GM21619 (cell line): ENCODE measurements around the gene MALAT1.
"Not testable (repeated sequence)": the region's sequence is repeated elsewhere in the genome, so short reads cannot be mapped to it uniquely, and the experiment has no call there.

Source experiments
- ATAC-seq: cut with Tn5 transposase; IDR thresholded peaks from one replicate; pipeline ENCODE4 v1.9.1; 2021; ENCODE audit not compliant: unreplicated experiment

MALAT1 gene

DNA sequence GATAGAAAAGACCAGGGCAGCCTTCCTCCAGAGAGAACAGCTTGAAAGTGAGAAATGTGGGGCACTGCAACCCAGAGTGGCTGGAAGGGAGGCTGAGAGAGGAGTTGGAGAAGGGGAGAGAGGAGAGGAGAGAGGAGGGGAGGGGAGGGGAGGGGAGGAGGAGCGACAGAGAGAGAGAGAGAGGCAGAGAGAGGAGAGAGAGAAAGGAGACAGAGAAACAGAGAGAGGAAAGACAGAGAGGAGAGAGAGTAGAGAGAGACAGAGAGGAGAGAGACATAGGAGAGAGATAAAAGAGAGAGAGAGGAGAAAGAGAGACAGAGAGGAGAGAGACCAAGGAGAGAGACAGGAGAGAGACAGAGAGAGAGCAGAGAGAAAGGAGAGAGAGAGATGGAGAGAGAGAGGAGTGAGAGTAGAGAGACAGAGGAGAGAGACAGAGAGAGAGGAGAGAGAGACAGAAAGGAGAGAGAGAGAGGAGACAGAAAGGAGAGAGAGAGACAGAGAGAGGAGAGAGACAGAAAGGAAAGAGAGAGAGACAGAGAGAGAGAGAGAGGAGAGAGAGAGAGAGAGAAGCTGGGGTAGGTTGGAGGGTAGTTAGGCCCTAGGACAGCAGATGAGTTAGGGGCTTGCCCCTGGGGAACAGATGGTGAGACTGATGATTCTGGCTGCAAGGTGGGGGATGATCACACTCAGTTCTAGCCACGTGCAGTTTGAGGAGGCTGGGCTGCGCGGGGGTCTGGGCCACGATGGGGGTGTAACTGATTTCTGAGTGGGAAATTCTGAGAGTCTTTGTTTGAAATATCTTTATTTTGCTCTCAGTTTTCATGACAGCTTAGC lies 17.5 kb downstream of the MALAT1 start:
- no peak for ATAC-seq

DNA sequence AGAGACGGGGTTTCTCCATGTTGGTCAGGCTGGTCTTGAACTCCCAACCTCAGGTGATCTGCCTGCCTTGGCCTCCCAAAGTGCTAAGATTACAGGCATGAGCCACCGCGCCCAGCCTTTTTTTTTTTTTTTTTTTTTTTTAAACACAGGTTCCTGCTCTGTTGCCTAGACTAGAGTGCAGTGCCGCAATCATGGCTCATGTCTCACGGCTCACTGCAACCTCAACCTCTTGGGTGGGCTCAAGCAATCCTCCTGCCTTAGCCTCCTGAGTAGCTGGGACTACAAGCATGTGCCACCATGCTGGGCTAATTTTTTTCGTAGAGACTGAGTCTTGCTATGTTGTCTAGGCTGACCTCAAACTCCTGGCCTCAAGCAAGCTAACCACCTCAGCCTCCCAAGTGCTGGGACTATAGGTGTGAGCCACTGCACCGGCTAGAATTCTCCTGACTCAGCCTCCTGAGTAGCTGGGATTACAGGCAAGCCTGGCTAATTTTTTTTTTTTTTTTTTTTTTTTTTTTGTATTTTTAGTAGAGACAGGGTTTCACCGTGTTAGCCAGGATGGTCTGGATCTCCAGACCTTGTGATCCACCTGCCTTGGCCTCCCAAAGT lies 20.2 kb downstream of the MALAT1 start:
- not testable (repeated sequence) for ATAC-seq

- ATAC-seq: not testable (repeated sequence)
Measured at GRCh38 chr11:65521777-65522521, 23.1 kb downstream of the MALAT1 start.

DNA sequence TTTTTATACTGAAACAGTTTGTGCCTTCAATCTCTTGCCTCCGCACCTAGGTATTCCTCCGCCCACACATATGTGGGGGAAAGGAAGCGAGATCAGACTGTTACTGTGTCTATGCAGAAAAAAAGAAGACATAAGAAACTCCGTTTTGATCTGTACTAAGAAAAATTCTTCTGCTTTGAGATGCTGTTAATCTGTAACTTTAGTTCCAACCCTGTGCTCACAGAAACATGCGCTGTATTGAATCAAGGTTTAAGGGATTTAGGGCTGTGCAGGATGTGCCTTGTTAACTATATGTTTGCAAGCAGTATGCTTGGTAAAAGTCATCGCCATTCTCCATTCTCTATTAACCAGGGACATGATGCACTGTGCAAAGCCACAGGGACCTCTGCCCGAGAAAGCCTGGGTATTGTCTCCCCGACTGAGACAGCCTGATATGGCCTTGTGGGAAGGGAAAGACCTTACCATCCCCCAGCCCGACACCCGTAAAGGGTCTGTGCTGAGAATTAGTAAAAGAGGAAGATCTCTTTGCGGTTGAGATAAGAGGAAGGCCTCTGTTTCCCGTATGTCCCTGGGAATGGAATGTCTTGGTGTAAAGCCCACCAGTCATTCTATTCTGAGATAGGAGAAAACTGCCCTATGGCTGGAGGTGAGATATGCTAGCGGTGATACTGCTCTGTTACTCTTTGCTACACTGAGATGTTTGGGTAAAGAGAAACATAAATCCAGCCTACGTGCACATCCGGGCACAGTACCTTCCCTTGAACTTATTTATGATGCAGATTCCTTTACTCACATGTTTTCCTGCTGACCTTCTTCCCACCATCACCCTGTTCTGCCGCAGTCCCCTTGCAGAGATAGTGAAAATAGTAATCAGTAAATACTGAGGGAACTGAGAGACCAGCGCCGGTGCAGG lies 24.1 kb downstream of the MALAT1 start:
- ATAC-seq: not testable (repeated sequence)

- not testable (repeated sequence) for ATAC-seq
Measured at GRCh38 chr11:65523631-65523968, 24.8 kb downstream of the MALAT1 start.

DNA sequence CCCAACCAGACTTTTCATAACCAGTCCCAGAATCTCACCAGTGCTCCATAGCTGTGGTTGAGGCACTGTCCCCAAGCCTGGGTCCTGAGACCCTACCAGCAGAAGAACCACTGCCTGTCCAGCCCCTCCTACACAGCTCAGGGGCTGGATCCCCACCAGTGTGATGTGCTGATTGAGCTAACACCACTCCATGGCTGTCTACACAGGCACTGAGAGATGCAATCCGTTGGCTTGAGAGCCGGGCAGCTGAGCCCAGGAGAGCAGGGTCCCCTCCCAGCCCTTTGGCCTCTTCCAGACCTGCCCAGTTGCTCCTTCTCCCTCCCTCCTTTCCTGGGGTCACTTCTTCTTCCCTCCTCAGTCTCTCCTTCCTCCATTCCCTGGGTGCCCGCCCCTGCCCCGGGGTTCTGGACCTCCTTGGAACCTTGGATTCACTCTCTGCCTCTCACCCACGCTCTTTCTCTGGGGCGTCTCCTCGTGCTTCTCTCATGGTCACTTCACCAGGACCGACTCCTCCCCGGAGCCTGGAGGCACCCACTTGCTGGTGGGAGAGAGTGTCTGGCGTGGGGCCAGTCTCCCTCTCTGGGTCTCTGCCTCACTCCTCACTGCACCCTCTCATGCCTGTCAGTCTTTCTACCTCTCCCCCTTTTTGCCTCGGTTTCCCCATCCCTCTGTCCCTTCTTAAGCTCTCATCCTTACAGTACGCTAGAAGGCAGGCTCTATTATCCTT lies 25.3 kb downstream of the MALAT1 start:
- no peak for ATAC-seq

DNA sequence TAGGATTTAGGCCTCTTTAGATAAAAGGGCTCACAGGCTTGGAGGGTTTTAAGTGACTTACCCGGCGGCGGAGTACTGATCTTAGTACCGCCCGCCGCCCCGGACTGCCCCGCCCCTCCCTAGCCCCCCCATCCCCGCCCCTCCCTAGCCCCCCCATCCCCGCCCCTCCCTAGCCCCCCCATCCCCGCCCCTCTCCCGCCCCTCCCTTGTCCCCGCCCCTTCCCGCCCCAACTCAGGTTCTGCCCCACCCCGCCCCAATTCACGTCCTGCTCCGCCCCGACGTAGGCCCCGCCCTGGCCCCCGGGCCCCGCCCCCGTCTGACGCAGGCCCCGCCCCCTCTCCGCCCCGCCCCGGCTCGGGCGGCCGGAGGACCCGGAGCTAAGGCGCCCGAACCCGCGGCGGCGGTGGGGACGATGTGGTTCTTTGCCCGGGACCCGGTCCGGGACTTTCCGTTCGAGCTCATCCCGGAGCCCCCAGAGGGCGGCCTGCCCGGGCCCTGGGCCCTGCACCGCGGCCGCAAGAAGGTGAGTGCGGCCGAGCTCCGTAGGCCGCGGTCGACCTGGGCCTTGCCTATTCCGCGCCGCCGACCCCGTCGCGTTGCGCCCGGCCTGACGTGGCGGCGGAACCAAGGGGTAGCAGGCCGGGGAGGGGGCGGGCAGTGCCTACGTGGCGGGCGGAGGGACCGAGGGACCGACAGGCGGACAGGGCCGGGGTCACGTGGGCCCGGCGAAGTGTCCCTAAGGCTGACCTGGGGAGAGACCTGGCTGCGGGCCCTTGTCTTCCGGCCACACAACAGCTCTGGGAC lies 26.1 kb downstream of the MALAT1 start, which contains the start of gene SCYL1:
Gene SCYL1 (plus strand): TSS at position 343 of the 805 bp plus-strand sequence. CDS start 71 bp downstream, at position 414.
- peak; percentile 60 for ATAC-seq

GRCh38 chr11:65525546-65526480 lies 27.0 kb downstream of the MALAT1 start:
- no peak for ATAC-seq

GRCh38 chr11:65526744-65527143 lies 27.9 kb downstream of the MALAT1 start:
- ATAC-seq: no peak

- no peak for ATAC-seq
Measured at GRCh38 chr11:65528819-65529350, 30.0 kb downstream of the MALAT1 start.

GRCh38 chr11:65529475-65530156 lies 30.8 kb downstream of the MALAT1 start:
- no peak for ATAC-seq

DNA sequence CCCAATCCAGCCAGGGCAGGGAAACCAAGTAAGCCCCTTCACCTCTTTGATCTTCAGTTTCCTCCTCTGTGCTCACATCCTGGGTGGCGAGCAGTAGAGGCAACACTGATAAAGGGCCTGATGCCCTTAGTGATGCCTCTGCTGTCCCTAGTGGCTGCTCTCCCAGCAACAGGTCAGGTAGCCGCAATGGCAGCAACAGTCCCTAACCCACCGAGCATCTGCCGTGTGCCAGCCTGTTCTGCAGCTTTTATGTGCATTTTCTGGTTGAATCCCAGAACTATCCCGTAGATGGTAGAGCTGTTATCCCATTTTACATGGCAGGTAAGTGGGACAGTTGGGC lies 31.3 kb downstream of the MALAT1 start:
- ATAC-seq: no peak

- ATAC-seq: no peak
Measured at GRCh38 chr11:65532388-65533064, 33.7 kb downstream of the MALAT1 start.

DNA sequence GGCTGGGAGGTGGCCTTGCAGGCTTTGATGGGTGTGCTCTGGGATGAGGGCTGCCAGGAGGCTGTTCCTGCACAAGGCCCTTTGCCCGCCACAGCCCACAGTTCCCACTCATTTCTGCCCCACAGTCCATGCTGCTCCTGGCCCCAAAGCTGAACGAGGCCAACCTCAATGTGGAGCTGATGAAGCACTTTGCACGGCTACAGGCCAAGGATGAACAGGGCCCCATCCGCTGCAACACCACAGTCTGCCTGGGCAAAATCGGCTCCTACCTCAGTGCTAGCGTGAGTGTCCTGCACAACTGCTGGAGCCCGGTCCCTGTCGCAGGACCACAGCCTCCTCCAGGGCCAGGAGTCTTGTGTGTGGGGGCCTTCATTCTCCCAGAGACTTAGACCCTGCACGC lies 36.3 kb downstream of the MALAT1 start:
- no peak for ATAC-seq

DNA sequence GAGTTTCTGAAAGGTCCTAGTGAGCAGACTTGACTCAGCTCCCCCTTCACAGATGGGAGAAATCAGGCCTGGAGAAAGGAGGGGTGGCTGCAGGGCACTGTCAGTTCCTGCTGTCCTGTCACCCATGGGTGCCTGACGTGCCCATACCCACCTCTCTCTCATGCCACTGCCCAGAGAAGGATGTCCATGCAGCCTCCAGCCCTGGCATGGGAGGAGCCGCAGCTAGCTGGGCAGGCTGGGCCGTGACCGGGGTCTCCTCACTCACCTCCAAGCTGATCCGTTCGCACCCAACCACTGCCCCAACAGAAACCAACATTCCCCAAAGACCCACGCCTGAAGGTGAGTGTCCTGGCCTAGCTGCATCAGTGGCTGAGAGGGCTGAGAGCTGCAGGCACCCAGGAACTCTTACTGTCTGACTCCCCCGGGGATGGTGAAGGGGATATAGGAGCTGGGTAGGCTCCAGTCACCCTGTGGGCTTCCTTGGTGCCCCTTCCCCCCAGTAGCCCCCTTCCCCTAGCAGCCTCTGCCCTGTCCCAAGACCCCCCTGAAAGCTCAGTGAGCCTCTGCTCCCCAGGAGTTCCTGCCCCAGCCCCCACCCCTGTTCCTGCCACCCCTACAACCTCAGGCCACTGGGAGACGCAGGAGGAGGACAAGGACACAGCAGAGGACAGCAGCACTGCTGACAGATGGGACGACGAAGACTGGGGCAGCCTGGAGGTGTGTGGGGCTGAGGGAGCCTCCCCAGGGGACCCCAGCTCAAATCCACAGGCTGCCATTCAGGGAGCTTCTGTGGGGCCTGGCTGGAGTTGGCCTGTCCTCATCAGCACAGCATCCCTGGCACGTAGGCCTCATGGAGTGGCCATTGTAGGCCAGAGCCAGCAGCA lies 37.8 kb downstream of the MALAT1 start:
- no peak for ATAC-seq

DNA sequence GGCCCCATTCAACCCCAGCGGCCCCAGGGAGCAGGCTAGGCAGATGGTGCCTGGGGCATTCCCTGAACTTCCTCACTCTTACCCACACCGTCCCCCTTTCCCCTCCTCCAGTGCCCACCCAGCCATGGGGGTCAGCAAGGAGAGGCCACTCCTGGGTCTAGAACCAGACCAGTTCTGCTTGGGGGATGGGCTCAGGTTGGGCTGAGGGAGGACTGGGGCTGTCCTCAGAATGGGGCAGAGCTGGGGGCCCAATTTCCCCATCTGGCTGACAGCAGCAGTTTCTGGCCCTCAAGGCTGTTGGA lies 38.4 kb downstream of the MALAT1 start:
- no peak for ATAC-seq
